GM12878 (cell line): ENCODE measurements around the gene SPATA18. TPM values are rescaled to one million over a fixed set of nuclear protein-coding genes. Genes with fewer than 3 reads are reported as not detected.

Experiments
- ATAC-seq: fragments of 200-7000 bp; cut with Tn5 transposase; 3 replicates; pipeline ENCODE4 v1.9.1; 2020; ENCODE audit warnings: mild to moderate bottlenecking, moderate library complexity
- BruUV-seq: library from RNA; stranded (reverse); fragments of 400-500 nt; replicated peaks from 2 replicates; lab custom pipeline; 2021; lab: Mats Ljungman, UMichigan
- CTCF ChIA-PET: fragments of 300-600 bp; sonication (Branson Sonifier 250); formaldehyde crosslinking; extraction: SDS; loops from one replicate; lab custom pipeline; 2021; ENCODE audit warnings: inconsistent platforms; lab: Yijun Ruan, JAX
- POLR2A ChIA-PET: fragments of 350-600 bp; formaldehyde crosslinking; extraction: SDS; loops from one replicate; lab custom pipeline; 2021; ENCODE audit warnings: inconsistent platforms; lab: Charles Lee
- RAD21 ChIA-PET: fragments of 300-600 bp; sonication (Branson Sonifier 250); formaldehyde crosslinking; loops from one replicate; lab custom pipeline; 2023; ENCODE audit warnings: antibody characterized with exemption; ENCODE audit not compliant: unreplicated experiment; lab: Charles Lee
- SMC1A ChIA-PET: fragments of 300-600 bp; sonication (Branson Sonifier 250); formaldehyde crosslinking; loops from one replicate; lab custom pipeline; 2023; ENCODE audit not compliant: unreplicated experiment, uncharacterized antibody; lab: Charles Lee
- DNase-seq: peaks from one replicate; pipeline ENCODE4 v3.0.0-alpha.2; 2011; ENCODE audit warnings: low read depth, low spot score
- FAIRE-seq: peaks from 3 replicates; lab custom pipeline; 2011; peaks lifted over from hg19 to GRCh38; lab: Jason Lieb, UNC
- H2AFZ ChIP-seq: 2 replicates; pipeline ENCODE4 v1.6.0; 2011; ENCODE audit warnings: low read depth, low read length, control low read depth; ENCODE audit not compliant: control insufficient read depth
- H3K27ac ChIP-seq: 2 replicates; pipeline ENCODE4 v1.5.1; 2011; ENCODE audit warnings: control low read depth; ENCODE audit not compliant: control insufficient read depth, insufficient read depth
- H3K27me3 ChIP-seq, 2 experiments: replicated peaks in 1 of 2; 2 replicates each; pipeline versions ENCODE4 v1.6.0 to v1.6.1; 2011; ENCODE audit warnings: low read length in 1 of 2; ENCODE audit not compliant: control insufficient read depth in 2 of 2, insufficient read depth in 2 of 2
- H3K36me3 ChIP-seq, 2 experiments: 2 replicates each; pipeline ENCODE4 v1.5.1; 2011; ENCODE audit warnings: low read length in 1 of 2; ENCODE audit not compliant: control insufficient read depth in 2 of 2, insufficient read depth in 2 of 2
- H3K4me1 ChIP-seq: 2 replicates; pipeline ENCODE4 v1.6.1; 2011; ENCODE audit warnings: mild to moderate bottlenecking, low read length, moderate library complexity, mixed read lengths; ENCODE audit not compliant: control insufficient read depth, insufficient read depth
- H3K4me2 ChIP-seq: 2 replicates; pipeline ENCODE4 v1.6.0; 2011; ENCODE audit warnings: control low read depth; ENCODE audit not compliant: control insufficient read depth, insufficient read depth
- H3K4me3 ChIP-seq: fragments of 200-600 bp; sonication (generic); 2 replicates; pipeline ENCODE4 v1.5.1; 2016
- H3K79me2 ChIP-seq: 2 replicates; pipeline ENCODE4 v1.6.0; 2011; ENCODE audit warnings: low read length; ENCODE audit not compliant: control insufficient read depth, insufficient read depth
- H3K9ac ChIP-seq: 2 replicates; pipeline ENCODE4 v1.8.0; 2011; ENCODE audit warnings: low read length, control low read depth, mixed read lengths; ENCODE audit not compliant: control insufficient read depth, insufficient read depth
- H3K9me3 ChIP-seq: replicated peaks from 3 replicates; pipeline ENCODE4 v1.5.1; 2011; ENCODE audit warnings: mild to moderate bottlenecking, low read length; ENCODE audit not compliant: control insufficient read depth, insufficient read depth
- H4K20me1 ChIP-seq: 2 replicates; pipeline ENCODE4 v1.6.0; 2011; ENCODE audit not compliant: control insufficient read depth, insufficient read depth
- BCL3 ChIP-seq: IDR thresholded peaks from 2 replicates; pipeline ENCODE4 v1.6.1; 2011; ENCODE audit warnings: borderline replicate concordance, low read depth, mild to moderate bottlenecking, moderate library complexity, low read length; ENCODE audit not compliant: insufficient read depth, poor library complexity, severe bottlenecking
- BRCA1 ChIP-seq: IDR thresholded peaks from 2 replicates; pipeline ENCODE4 v1.6.1; 2011; ENCODE audit warnings: low read depth, low read length, improper control_type of control experiment
- EED ChIP-seq: sonication (generic); IDR thresholded peaks from 2 replicates; pipeline ENCODE4 v1.6.1; 2016; ENCODE audit warnings: antibody characterized with exemption, low read depth
- EP300 ChIP-seq, 2 experiments: fragments of 150-350 bp in 1 of 2; IDR thresholded peaks; 2 replicates each; pipeline ENCODE4 v1.6.1; 2011 to 2012; ENCODE audit warnings: low read depth in 2 of 2, low read length in 2 of 2, borderline replicate concordance in 1 of 2, improper control_type of control experiment in 1 of 2, inconsistent platforms in 1 of 2; ENCODE audit not compliant: control insufficient read depth in 1 of 2
- HDAC6 ChIP-seq: fragments of 200-600 bp; sonication (generic); IDR thresholded peaks from one replicate; pipeline ENCODE4 v1.8.0; 2017; ENCODE audit warnings: antibody characterized with exemption; ENCODE audit not compliant: unreplicated experiment
- HDGF ChIP-seq: fragments of 450-650 bp; IDR thresholded peaks from 2 replicates; pipeline ENCODE4 v1.6.1; 2016; ENCODE audit warnings: antibody characterized with exemption
- NBN ChIP-seq: fragments of 450-650 bp; IDR thresholded peaks from 2 replicates; pipeline ENCODE4 v1.6.1; 2016
- NFIC ChIP-seq: IDR thresholded peaks from 2 replicates; pipeline ENCODE4 v1.6.1; 2012; ENCODE audit warnings: low read depth, mild to moderate bottlenecking, inconsistent platforms, low read length, moderate library complexity
- NKRF ChIP-seq: fragments of 450-650 bp; conservative IDR thresholded peaks from 2 replicates; pipeline ENCODE4 v1.6.1; 2017; ENCODE audit warnings: mild to moderate bottlenecking, moderate library complexity
- PKNOX1 ChIP-seq: fragments of 450-650 bp; IDR thresholded peaks from 2 replicates; pipeline ENCODE4 v1.6.1; 2016; ENCODE audit warnings: mild to moderate bottlenecking
- SMAD1 ChIP-seq: fragments of 450-650 bp; IDR thresholded peaks from 2 replicates; pipeline ENCODE4 v1.6.1; 2018; ENCODE audit warnings: mild to moderate bottlenecking, low read depth; ENCODE audit not compliant: partially characterized antibody
- SMC3 ChIP-seq: IDR thresholded peaks from 2 replicates; pipeline ENCODE4 v1.6.1; 2011; ENCODE audit warnings: low read length, improper control_type of control experiment, borderline replicate concordance
- SRF ChIP-seq, 2 experiments: IDR thresholded peaks; 2 replicates each; pipeline ENCODE4 v1.6.1; 2011; ENCODE audit warnings: low read depth in 2 of 2, low read length in 2 of 2, mild to moderate bottlenecking in 1 of 2, moderate library complexity in 1 of 2
- TCF7 ChIP-seq: IDR thresholded peaks from 2 replicates; pipeline ENCODE4 v1.6.1; 2014; ENCODE audit warnings: antibody characterized with exemption, borderline replicate concordance
- YY1 ChIP-seq: IDR thresholded peaks from 2 replicates; pipeline ENCODE4 v1.6.1; 2011; ENCODE audit warnings: low read depth, mild to moderate bottlenecking, low read length
- ZBED1 ChIP-seq: IDR thresholded peaks from 2 replicates; pipeline ENCODE4 v1.6.1; 2016; ENCODE audit warnings: borderline replicate concordance
- ZNF592 ChIP-seq: fragments of 450-650 bp; IDR thresholded peaks from 2 replicates; pipeline ENCODE4 v1.6.1; 2017; ENCODE audit warnings: mild to moderate bottlenecking, moderate library complexity
- ZNF622 ChIP-seq: fragments of 450-650 bp; IDR thresholded peaks from 2 replicates; pipeline ENCODE4 v1.6.1; 2017; ENCODE audit warnings: mild to moderate bottlenecking, inconsistent platforms
- WGBS: methylation state at CpG from one replicate; pipeline ENCODE4 v1.1.6; 2016; ENCODE audit warnings: low lambda C conversion rate; ENCODE audit not compliant: insufficient replicate concordance, insufficient coverage; ENCODE audit errors: missing lambda C conversion rate; 5-methylcytosine and 5-hydroxymethylcytosine counted together
- in situ Hi-C: fragments of 300-500 bp; cut with MboI; formaldehyde crosslinking; loops from 9 replicates; pipeline ENCODE4 v1.14.3; 2018; ENCODE audit warnings: mixed read lengths
- intact Hi-C: fragments of 100-400 bp; cut with micrococcal nuclease; formaldehyde crosslinking; loops from one replicate; pipeline ENCODE4 v1.14.2; 2022; ENCODE audit not compliant: unreplicated experiment
- polyA plus RNA-seq, 11 experiments: library from polyadenylated mRNA; depleted of rRNA in 4 of 11; unstranded in 6 of 11; stranded (reverse) in 5 of 11; fragments of >200 nt; fragmentation: Nextera tagmentation in 4 of 11; fragmentation: Illumina TruSeq in 1 of 11; extraction: Ambion mirVana in 4 of 11; extraction: Trizol in 1 of 11; gene quantifications; 1 replicate in 1 of 11; 2 replicates in 10 of 11; pipeline versions ENCODE4 v1.2.1 to v1.2.3, GENCODE V29; 2011 to 2016; ENCODE audit warnings: inconsistent platforms in 2 of 11, missing spikeins in 2 of 11, low read depth in 1 of 11
- total RNA-seq, 4 experiments: library from RNA; depleted of rRNA in 3 of 4; stranded (reverse); fragments of >200 nt in 3 of 4; fragmentation: Illumina TruSeq in 1 of 4; extraction: Trizol in 1 of 4; gene quantifications; 2 replicates each; pipeline versions ENCODE4 v1.2.1 to v1.2.3, GENCODE V29; 2013 to 2021

Gene SPATA18
- total and polyA plus RNA-seq, 10 of the 15 experiments (the other 5 are each of a cell fraction or from before 2014, with no cell fraction given), result 0.39 to 4.5 (median 1.9) TPM

GRCh38 chr4:52091801-52092200 lies 40.7 kb downstream of the SPATA18 start:
- Histone ChIP-seq H3K27me3 (no peaks in the 10 kb centered on the region), H3K9me3 (no peaks in the 10 kb centered on the region), H2AFZ (no peak overlapping the region), H3K4me3 (no peak overlapping the region), H3K4me2 (no peak overlapping the region), H3K36me3 (no peaks in the 10 kb centered on the region), H4K20me1 (no peaks in the 10 kb centered on the region), H3K79me2 (no peaks in the 10 kb centered on the region), H3K9ac (no peak overlapping the region), H3K4me1 (no peaks in the 10 kb centered on the region), H3K27ac (no peak overlapping the region)
- no peak for TF ChIP-seq NFIC
- no peak for TF ChIP-seq SMC3
- no peak for TF ChIP-seq SMAD1
- TF ChIP-seq SRF (IDR thresholded peaks at IDR 0.05; ENCODE audit: low read depth in 2 of 2, low read length in 2 of 2), result no peak
- no peak for TF ChIP-seq TCF7
- TF ChIP-seq BRCA1, result no peak
- TF ChIP-seq NBN, result no peak
- TF ChIP-seq PKNOX1, result no peak
- TF ChIP-seq ZNF622, result no peak
- no peak for TF ChIP-seq EED
- no peak for TF ChIP-seq BCL3
- TF ChIP-seq YY1, result no peak
- TF ChIP-seq ZNF592, result no peak
- TF ChIP-seq EP300 (IDR thresholded peaks at IDR 0.05; ENCODE audit: borderline replicate concordance in 1 of 2, control insufficient read depth in 1 of 2, low read depth in 2 of 2, low read length in 2 of 2), result no peak
- TF ChIP-seq HDGF, result no peak
- TF ChIP-seq NKRF, result no peak
- TF ChIP-seq ZBED1, result no peak
- no peak for TF ChIP-seq HDAC6
- in situ Hi-C loops (no loop called here), intact Hi-C loops (no loop called here)
- POLR2A ChIA-PET, result no interaction called here
- CTCF ChIA-PET, result no interaction called here
- 0% methylated on average over 5 of the region's 5 CpGs for WGBS
- ATAC-seq, result no peak
- SMC1A ChIA-PET, result no interaction called here
- RAD21 ChIA-PET, result no interaction called here
- no TSS peak for BruUV-seq
- no peak for DNase-seq
- FAIRE-seq, result no peak
